Left forelimb (tissue), 1 donor: ENCODE results near the gene CCR4.
"Not testable (repeated sequence)": the region's sequence is repeated elsewhere in the genome, so short reads cannot be mapped to it uniquely, and the experiment has no call there.

Experiments
- DNase-seq: peaks from one replicate; pipeline ENCODE4 v3.0.0-alpha.2; 2018; ENCODE audit warnings: low spot score

Gene CCR4

GRCh38 chr3:32983124-32983523, 31.7 kb downstream of the CCR4 start:
- DNase-seq: no peak

- DNase-seq: not testable (repeated sequence)
These were observed 33.5 kb downstream of the CCR4 start for GRCh38 chr3:32984918-32985317.

DNA sequence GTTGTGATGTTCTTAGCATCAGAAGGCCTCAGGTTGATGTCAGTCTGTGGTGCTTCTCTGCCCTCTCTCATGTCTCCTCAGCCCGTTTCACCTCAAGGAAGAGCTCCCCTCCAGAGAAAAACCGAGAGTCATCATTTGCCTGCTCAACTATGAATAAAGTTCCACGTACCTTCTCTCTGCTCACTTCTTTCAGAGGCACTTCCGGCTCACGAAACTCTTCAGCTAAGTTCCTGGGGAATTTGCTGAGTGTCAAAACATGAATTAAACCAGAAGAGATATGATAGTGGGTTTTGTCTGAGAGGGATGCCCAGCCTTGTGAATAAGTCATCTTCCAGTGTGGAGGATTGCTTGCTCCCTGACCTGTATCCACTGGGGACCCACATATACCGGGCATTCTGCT, 37.7 kb downstream of the CCR4 start:
- DNase-seq: no peak

GRCh38 chr3:32990116-32990515, 38.7 kb downstream of the CCR4 start:
- DNase-seq: no peak

DNA sequence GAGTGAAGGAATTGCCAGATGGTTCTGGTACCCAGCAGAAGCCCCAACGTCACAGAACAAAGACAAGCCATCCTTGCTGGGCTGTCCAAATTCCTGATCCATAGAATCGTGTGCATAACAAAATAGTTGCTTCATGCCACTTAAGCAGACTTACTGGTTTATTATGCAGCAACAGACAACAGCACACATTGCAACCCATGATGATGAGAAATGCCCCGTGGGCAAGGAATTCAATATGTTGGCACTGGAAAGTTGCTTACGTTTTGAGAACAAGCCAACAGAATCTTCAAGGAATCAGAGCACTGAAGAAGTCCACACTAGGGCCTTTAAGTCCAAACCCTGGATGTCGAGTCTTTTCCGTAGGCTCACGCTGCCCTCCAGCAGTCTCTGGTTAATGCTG, 40.3 kb downstream of the CCR4 start:
- DNase-seq: no peak

GRCh38 chr3:32992310-32992686, 40.9 kb downstream of the CCR4 start:
- DNase-seq: no peak

- DNase-seq: no peak
These were observed 42.6 kb downstream of the CCR4 start for GRCh38 chr3:32994045-32994444.

- DNase-seq: no peak
These were observed 43.7 kb downstream of the CCR4 start for GRCh38 chr3:32995098-32995497.

- no peak for DNase-seq
These were observed 44.8 kb downstream of the CCR4 start for GRCh38 chr3:32996048-32996754.

GRCh38 chr3:32996755-32997091, 45.3 kb downstream of the CCR4 start:
- no peak for DNase-seq

DNA sequence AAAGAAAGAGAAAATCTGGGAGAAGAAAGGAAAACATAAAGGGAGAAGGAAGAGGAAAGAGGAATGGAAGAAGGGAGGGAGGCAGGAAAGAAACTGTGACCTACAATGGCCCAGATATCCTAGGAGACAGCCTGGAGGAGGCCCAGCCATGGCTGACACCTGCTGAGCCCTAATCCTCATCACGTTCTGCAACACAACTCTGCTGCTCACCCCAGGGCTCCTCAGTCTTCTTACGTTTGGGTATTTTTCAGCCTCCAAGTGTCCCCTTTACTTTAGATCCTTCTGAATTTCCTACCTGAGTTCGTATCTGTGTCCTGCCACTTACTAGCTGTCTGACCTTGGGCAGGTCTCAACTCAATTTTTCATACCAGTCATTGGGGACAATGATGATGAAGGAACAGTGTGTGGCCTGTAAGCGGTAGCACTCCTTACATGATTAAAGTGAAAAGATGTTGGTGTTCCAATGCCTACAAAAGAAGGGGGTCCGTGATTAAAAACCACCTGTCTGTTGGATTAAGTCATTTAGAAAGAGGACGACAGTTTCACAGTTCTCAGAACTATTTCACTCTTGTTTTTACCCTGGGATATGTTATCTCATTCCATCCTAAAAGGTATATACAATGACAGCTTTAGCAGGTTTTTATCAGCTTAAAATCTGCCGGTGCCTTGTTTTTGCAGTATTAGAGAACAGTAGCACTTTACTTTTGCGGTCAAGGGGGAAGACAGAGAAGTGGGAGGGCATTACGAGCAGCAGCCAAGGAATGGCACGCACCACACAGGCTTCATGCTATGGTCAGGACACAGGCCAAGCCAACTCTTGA, 47.4 kb downstream of the CCR4 start:
- DNase-seq: no peak

- no peak for DNase-seq
These were observed 49.4 kb downstream of the CCR4 start for GRCh38 chr3:33000691-33001385.

- no peak for DNase-seq
These were observed 50.4 kb downstream of the CCR4 start for GRCh38 chr3:33001889-33002288.

DNA sequence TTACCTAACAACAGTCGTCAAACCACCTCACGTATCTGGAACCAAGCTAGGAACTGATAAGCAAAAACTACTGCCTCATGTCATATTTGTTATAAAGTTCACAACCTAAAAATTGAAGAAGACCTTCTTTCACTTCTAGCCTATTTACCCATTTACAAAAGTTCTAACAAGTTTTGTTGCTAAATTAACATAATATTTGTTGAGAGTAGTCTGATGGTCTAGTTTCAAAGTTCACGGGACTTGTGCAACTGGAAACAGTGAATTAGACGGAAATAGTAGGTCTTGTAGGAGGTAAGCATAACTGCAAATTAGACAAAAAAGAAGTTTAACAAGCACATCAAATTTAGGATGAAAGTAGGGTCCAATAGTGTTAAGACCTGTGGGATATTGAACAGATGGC, 51.9 kb downstream of the CCR4 start:
- no peak for DNase-seq

- no peak for DNase-seq
These were observed 52.8 kb downstream of the CCR4 start for GRCh38 chr3:33004205-33004604.

- no peak for DNase-seq
These were observed 53.5 kb downstream of the CCR4 start for GRCh38 chr3:33004961-33005360.
